Right cardiac atrium (tissue), 5 donors: ENCODE results near the gene BNC2. TPM values are rescaled to one million over a fixed set of nuclear protein-coding genes. Genes with fewer than 3 reads are reported as not detected.

ENCODE experiments used
- ATAC-seq, 2 donors: fragments of 200-7000 bp; cut with Tn5 transposase; one replicate each; pipeline versions ENCODE4 v1.8.0 to v1.9.1; 2020; ENCODE audit warnings: moderate library complexity in 2 of 2, mild to moderate bottlenecking in 1 of 2
- DNase-seq, 3 donors: peaks; one replicate each; pipeline ENCODE4 v3.0.0-alpha.2; 2020
- H3K27ac ChIP-seq: one replicate; pipeline ENCODE4 v1.5.1; 2013; ENCODE audit warnings: mild to moderate bottlenecking, low read length, control low read depth, moderate library complexity
- H3K27me3 ChIP-seq: one replicate; pipeline ENCODE4 v1.6.1; 2013; ENCODE audit not compliant: control insufficient read depth, insufficient read depth
- H3K4me1 ChIP-seq: one replicate; pipeline ENCODE4 v1.6.1; 2013; ENCODE audit warnings: low read length; ENCODE audit not compliant: control insufficient read depth, insufficient read depth
- H3K4me3 ChIP-seq: one replicate; pipeline ENCODE4 v1.5.1; 2013; ENCODE audit warnings: low read length, control low read depth
- H3K9me3 ChIP-seq: one replicate; pipeline ENCODE4 v1.6.1; 2013; ENCODE audit warnings: low read length; ENCODE audit not compliant: control insufficient read depth
- WGBS: extraction: QIAGEN DNeasy Blood & Tissue Kit; methylation state at CpG from one replicate; pipeline ENCODE4 v1.1.7; 2013; 5-methylcytosine and 5-hydroxymethylcytosine counted together
- intact Hi-C, 4 donors: fragments of 100-400 bp; cut with DNase I; formaldehyde crosslinking; loops; one replicate each; pipeline versions ENCODE4 v1.11.0 to v1.14.0; 2022 to 2023
- polyA plus RNA-seq: library from polyadenylated mRNA; stranded (reverse); fragments of 200-250 nt; gene quantifications from one replicate; pipeline ENCODE4 v1.2.3, GENCODE V29; 2013
- total RNA-seq, 4 donors: library from RNA; stranded (reverse); fragmentation: NEBNext Ultra II Directional; extraction: Animal tissue kit (Norgen Biotek cat#: 25700); gene quantifications; one replicate each; pipeline ENCODE4 v1.2.1, GENCODE V29; 2021
- donor health status: healthy with polysubstance abuse.
- donor health status: DM: no; HTN: yes; CAD: no.
- donor health status: DM: no; HTN: no; CAD: no.
- donor health status: DM: no; HTN: yes; CAD: no; lungs with severe emphysema.
- donor health status: DM: yes; HTN: yes; CAD: no.

The BNC2 gene
- total and polyA plus RNA-seq, 5 donors: 4.7 to 123 (median 67.8) TPM

GRCh38 chr9:16868701-16869100 is 1.8 kb downstream of the BNC2 start:
- no peak for ATAC-seq
- Histone ChIP-seq H3K9me3 (no peaks in the 10 kb centered on the region), H3K27ac (no peak overlapping the region), H3K4me1 (no peaks in the 10 kb centered on the region), H3K4me3 (no peak overlapping the region), H3K27me3 (no peaks in the 10 kb centered on the region)
- no peak for DNase-seq
- intact Hi-C loops: no loop called here
- 63% methylated on average over 5 of the region's 5 CpGs for WGBS

DNA sequence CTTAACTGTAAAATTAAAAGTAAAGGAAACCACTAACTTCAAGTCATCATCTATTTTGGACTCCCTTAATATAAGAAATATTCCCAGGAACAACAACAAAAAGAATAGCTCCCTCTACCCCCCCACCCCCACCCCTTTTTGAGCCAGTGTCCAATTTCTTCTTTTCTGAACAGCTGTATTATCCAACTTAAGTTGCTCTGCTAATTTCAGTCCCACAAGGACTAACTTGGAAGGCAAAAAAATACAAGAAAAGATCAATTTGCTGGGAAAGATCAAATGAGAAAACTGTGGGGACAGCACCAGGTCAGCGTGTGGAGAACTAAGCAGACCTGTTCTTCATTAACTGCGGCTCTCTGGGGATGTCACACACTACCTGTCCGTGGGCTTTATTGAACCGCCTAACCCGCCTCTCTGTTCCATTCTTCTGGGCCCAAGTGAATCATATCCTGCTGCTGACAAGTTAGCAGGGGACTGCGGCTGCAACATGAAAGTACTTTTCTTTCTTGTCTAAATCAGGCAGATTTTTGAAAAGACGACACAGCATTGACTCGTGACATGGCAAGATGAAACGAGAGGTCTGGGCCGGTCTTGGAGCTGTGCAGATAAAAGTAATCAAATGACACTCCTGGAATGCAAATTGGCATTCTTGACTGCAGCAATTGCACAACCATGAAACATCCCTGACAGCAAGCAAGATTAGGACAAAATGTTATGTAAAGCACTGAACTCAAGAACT is 2.7 kb downstream of the BNC2 start:
- Histone ChIP-seq H3K4me1 (no peaks in the 10 kb centered on the region), H3K4me3 (no peak overlapping the region), H3K27me3 (no peaks in the 10 kb centered on the region), H3K9me3 (no peaks in the 10 kb centered on the region), H3K27ac (peak overlapping the region; percentile 36)
- DNase-seq (no peak), ATAC-seq (peak; percentile 31 to 42)
- WGBS: 35% methylated on average over 10 of the region's 10 CpGs
- intact Hi-C loops: no loop called here

- ATAC-seq (no peak), DNase-seq (no peak)
- no peaks in the 10 kb centered on the region for H3K9me3 ChIP-seq
- no peak overlapping the region for H3K4me3 ChIP-seq
- 78% methylated on average over 2 of the region's 2 CpGs for WGBS
- H3K27me3 ChIP-seq: no peaks in the 10 kb centered on the region
- intact Hi-C loops: no loop called here
- no peaks in the 10 kb centered on the region for H3K4me1 ChIP-seq
- no peak overlapping the region for H3K27ac ChIP-seq
Measured at GRCh38 chr9:16866587-16866986, 3.9 kb downstream of the BNC2 start.

- no peak overlapping the region for H3K27ac ChIP-seq
Measured at GRCh38 chr9:16864649-16865434, 5.6 kb downstream of the BNC2 start.

DNA sequence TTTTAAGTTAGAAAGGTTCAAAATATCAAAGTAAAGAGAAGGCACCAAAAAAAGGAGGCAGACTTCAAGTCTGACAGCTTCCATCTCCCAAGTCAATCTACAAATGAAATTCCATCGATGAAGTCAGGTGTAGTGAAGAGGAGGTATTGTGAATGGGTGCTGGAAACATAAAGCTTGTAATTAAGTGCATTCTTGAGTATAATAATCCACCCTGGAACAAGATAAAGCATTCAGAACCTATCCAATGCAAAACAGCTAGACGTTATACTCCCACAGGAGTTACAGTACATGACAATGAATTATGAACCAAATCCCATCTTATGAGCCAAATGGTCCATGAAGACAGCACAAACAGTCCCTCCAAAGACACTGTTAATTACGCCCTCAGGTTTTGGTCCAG is 22.3 kb downstream of the BNC2 start:
- Histone ChIP-seq H3K4me3 (no peak overlapping the region), H3K27me3 (no peaks in the 10 kb centered on the region), H3K4me1 (no peaks in the 10 kb centered on the region), H3K27ac (no peak overlapping the region), H3K9me3 (no peaks in the 10 kb centered on the region)
- no peak for ATAC-seq
- DNase-seq: no peak
- intact Hi-C loops: no loop called here
- WGBS: 85% methylated on average over 3 of the region's 3 CpGs

More at GRCh38 chr9:16864649-16865434, 5.6 kb downstream of the BNC2 start:
- Histone ChIP-seq H3K4me3 (no peak overlapping the region), H3K9me3 (no peaks in the 10 kb centered on the region), H3K27me3 (no peaks in the 10 kb centered on the region), H3K4me1 (no peaks in the 10 kb centered on the region)
- intact Hi-C loops: no loop called here
- no peak for ATAC-seq
- 59% methylated on average over 10 of the region's 10 CpGs for WGBS
- no peak for DNase-seq

GRCh38 chr9:16846986-16847385 is 23.5 kb downstream of the BNC2 start:
- no peak for DNase-seq
- no peaks in the 10 kb centered on the region for H3K4me1 ChIP-seq
- H3K4me3 ChIP-seq: no peak overlapping the region
- intact Hi-C loops: no loop called here
- H3K27ac ChIP-seq: no peak overlapping the region
- WGBS: 60% methylated on average over 3 of the region's 3 CpGs
- no peak for ATAC-seq
- H3K27me3 ChIP-seq: no peaks in the 10 kb centered on the region
- H3K9me3 ChIP-seq: no peaks in the 10 kb centered on the region

GRCh38 chr9:16846367-16846766 is 24.1 kb downstream of the BNC2 start:
- intact Hi-C loops: no loop called here
- Histone ChIP-seq H3K9me3 (no peaks in the 10 kb centered on the region), H3K4me1 (no peaks in the 10 kb centered on the region), H3K27ac (no peak overlapping the region), H3K4me3 (no peak overlapping the region), H3K27me3 (no peaks in the 10 kb centered on the region)
- ATAC-seq (no peak), DNase-seq (no peak)
- 90% methylated on average over 6 of the region's 6 CpGs for WGBS

DNA sequence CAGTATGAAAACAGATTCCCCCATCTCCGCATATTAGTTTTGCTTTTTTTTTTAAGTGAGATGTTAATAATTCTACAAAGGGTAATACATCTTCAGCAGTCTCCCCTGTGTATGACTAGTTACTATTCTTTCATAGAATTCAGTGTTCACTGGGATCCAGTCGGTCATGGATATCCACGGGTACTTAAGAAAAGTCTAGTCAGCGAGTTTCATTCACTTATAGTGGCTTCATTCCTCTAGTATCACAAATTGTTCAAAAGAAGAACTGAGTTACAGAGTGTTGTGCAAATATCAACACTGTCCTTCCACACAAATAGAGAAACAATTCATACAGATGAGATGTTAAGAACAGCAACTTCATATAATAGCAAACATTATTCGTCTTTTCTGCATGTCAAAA is 35.7 kb downstream of the BNC2 start:
- Histone ChIP-seq H3K9me3 (no peaks in the 10 kb centered on the region), H3K27me3 (no peaks in the 10 kb centered on the region), H3K4me1 (no peaks in the 10 kb centered on the region), H3K27ac (no peak overlapping the region), H3K4me3 (no peak overlapping the region)
- intact Hi-C loops: no loop called here
- DNase-seq: no peak
- ATAC-seq: no peak
- WGBS: 84% methylated on average over 5 of the region's 5 CpGs

- DNase-seq (no peak), ATAC-seq (no peak)
- no peak overlapping the region for H3K4me3 ChIP-seq
- no peaks in the 10 kb centered on the region for H3K27me3 ChIP-seq
- WGBS: 54% methylated on average over 3 of the region's 3 CpGs
- no peaks in the 10 kb centered on the region for H3K9me3 ChIP-seq
- intact Hi-C loops: no loop called here
- no peak overlapping the region for H3K27ac ChIP-seq
- no peaks in the 10 kb centered on the region for H3K4me1 ChIP-seq
Measured at GRCh38 chr9:16833296-16833835, 37.1 kb downstream of the BNC2 start.

DNA sequence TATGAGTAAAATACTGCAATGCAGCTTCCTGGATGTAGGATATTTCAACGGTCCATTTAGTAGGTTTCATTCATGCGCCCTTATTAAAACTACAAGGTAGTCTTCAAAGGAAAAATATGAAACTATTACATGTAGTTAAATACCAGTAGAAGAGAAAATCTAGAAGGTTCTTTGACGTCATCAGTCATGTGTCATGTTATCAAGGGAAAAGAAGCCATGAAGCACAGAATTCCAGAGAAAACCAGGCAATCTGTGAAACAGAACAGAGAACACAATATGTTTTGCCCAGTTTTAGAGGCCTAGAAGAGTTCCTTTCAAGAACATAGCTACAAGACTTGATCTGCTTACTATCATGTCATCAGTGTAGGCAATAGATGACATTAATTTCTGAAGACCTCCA is 38.4 kb downstream of the BNC2 start:
- no peak overlapping the region for H3K27ac ChIP-seq
- no peaks in the 10 kb centered on the region for H3K9me3 ChIP-seq
- intact Hi-C loops: no loop called here
- H3K27me3 ChIP-seq: no peaks in the 10 kb centered on the region
- no peak for DNase-seq
- no peaks in the 10 kb centered on the region for H3K4me1 ChIP-seq
- 84% methylated on average over 3 of the region's 3 CpGs for WGBS
- H3K4me3 ChIP-seq: no peak overlapping the region
- no peak for ATAC-seq

GRCh38 chr9:16830806-16831205 is 39.7 kb downstream of the BNC2 start:
- no peak for DNase-seq
- no peak overlapping the region for H3K27ac ChIP-seq
- no peaks in the 10 kb centered on the region for H3K4me1 ChIP-seq
- no peaks in the 10 kb centered on the region for H3K27me3 ChIP-seq
- 54% methylated on average over 4 of the region's 4 CpGs for WGBS
- no peak for ATAC-seq
- no peak overlapping the region for H3K4me3 ChIP-seq
- no peaks in the 10 kb centered on the region for H3K9me3 ChIP-seq
- intact Hi-C loops: no loop called here
